Measurements from ENCODE around the gene EFNB2.
A peak's percentile ranks its signal among the peaks of the same experiment; 100 is the strongest.

Gene EFNB2

DNA sequence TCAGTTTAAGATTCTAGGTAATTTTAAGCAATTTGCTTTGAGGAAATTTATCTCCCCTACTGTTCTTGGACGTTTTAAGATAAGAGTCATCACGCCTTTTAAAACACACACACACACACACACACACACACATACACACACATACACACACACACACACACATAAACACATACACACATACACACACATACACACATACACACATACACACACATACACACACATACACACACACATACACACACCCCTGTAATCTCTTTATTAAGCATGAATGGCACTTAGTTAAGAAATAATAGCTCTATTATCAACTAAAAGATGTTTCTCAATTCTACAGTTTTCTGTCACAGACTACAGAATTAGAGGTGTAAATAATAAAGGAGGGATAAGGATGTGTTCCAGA is 49.2 kb downstream of the EFNB2 start:
- H2BK5ac ChIP-seq (ENCODE audit: low read depth, low read length, poor library complexity), result no peak overlapping the region
- H2AFZ ChIP-seq (ENCODE audit: insufficient read depth, low read length, poor library complexity), result no peak overlapping the region
- H3K18ac ChIP-seq (ENCODE audit: low read length), result no peak overlapping the region
- H3K9ac ChIP-seq (ENCODE audit: low read length), result no peak overlapping the region
- H4K91ac ChIP-seq (ENCODE audit: low read depth, low read length), result no peak overlapping the region
- no peak for DNase-seq
- H3K27me3 ChIP-seq (ENCODE audit: insufficient read depth, low read length), result no peaks in the 10 kb centered on the region
- H3K79me2 ChIP-seq (ENCODE audit: control insufficient read depth, insufficient read depth, low read length, poor library complexity), result no peaks in the 10 kb centered on the region
- no peak overlapping the region for H4K8ac ChIP-seq (ENCODE audit: low read depth, low read length)
- peaks cover 3 to 6% of the 10 kb centered on the region in 2 experiments for H3K4me1 ChIP-seq (ENCODE audit: control insufficient read depth in 1 of 2, insufficient read depth in 2 of 2, low read length in 2 of 2)
- no peak overlapping the region for H3K14ac ChIP-seq (ENCODE audit: low read length)
- no peak overlapping the region for H3K27ac ChIP-seq (ENCODE audit: low read depth, low read length)
- no peaks in the 10 kb centered on the region for H3K9me3 ChIP-seq (ENCODE audit: insufficient read depth, low read depth, low read length)
- H2BK120ac ChIP-seq (ENCODE audit: insufficient read depth, low read length, poor library complexity), result no peak overlapping the region
- H3K79me1 ChIP-seq (ENCODE audit: low read length), result no peaks in the 10 kb centered on the region
- H3K4me2 ChIP-seq (ENCODE audit: low read length), result no peak overlapping the region
- no peak overlapping the region for H2BK12ac ChIP-seq (ENCODE audit: low read length)
- H3K4me3 ChIP-seq (ENCODE audit: low read depth, low read length), result no peak overlapping the region
- H3K36me3 ChIP-seq (ENCODE audit: control insufficient read depth in 1 of 2, insufficient read depth in 2 of 2, low read length in 2 of 2), result peaks cover 3 to 4% of the 10 kb centered on the region in 2 experiments
- no peak overlapping the region for H3K23ac ChIP-seq (ENCODE audit: low read length)
- no peak overlapping the region for H4K12ac ChIP-seq (ENCODE audit: low read depth, low read length)
- WGBS (ENCODE audit: extremely low coverage, insufficient coverage, insufficient read length), result no CpG with 5 or more reads among the region's 2 CpGs
- no peak overlapping the region for H2AK5ac ChIP-seq (ENCODE audit: low read length)
- H3K4ac ChIP-seq (ENCODE audit: low read depth, low read length), result no peak overlapping the region

DNA sequence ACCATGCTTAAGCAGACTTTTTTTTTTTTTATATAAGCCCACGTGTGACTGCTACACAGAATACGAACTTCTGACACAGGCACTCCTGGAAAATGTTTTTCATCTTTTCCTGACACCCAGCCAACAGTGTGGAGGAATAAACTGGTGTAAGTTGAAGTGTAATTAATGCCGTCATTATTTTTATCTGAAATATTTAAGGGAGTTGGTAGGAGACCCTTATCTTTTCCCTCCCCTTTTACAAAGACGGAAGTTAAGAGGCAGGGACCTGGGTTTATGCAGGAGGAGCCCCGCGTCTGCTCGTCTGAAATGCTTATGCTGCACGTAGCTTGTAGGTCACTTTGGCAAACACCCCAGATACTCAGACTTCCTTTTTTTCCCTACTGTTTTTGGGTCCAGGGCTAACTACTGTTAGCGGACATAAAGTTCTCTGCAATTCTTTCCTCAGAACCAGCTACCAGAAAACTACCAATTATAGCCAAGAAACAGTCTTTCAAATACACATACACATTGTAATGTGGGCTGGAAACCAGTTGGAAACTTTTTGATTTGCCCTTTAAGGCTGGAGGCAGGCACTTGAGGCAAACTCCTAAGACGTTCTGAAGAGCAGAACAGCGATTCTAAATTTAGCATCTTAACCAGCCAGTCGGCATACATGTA is 50.8 kb downstream of the EFNB2 start:
- Histone ChIP-seq H3K4me2 (ENCODE audit: low read length) (no peak overlapping the region), H4K12ac (ENCODE audit: low read depth, low read length) (no peak overlapping the region), H3K18ac (ENCODE audit: low read length) (no peak overlapping the region), H4K8ac (ENCODE audit: low read depth, low read length) (no peak overlapping the region), H3K36me3 (ENCODE audit: control insufficient read depth in 1 of 2, insufficient read depth in 2 of 2, low read length in 2 of 2) (no peaks in the 10 kb centered on the region), H4K91ac (ENCODE audit: low read depth, low read length) (no peak overlapping the region), H3K27me3 (ENCODE audit: insufficient read depth, low read length) (no peaks in the 10 kb centered on the region), H3K27ac (ENCODE audit: low read depth, low read length) (no peak overlapping the region), H3K79me1 (ENCODE audit: low read length) (no peaks in the 10 kb centered on the region), H3K79me2 (ENCODE audit: control insufficient read depth, insufficient read depth, low read length, poor library complexity) (no peaks in the 10 kb centered on the region), H3K4me3 (ENCODE audit: low read depth, low read length) (no peak overlapping the region), H3K4ac (ENCODE audit: low read depth, low read length) (no peak overlapping the region), H2AFZ (ENCODE audit: insufficient read depth, low read length, poor library complexity) (no peak overlapping the region), H3K4me1 (ENCODE audit: control insufficient read depth in 1 of 2, insufficient read depth in 2 of 2, low read length in 2 of 2) (peaks cover 3 to 6% of the 10 kb centered on the region in 2 experiments), H3K14ac (ENCODE audit: low read length) (no peak overlapping the region), H3K9me3 (ENCODE audit: insufficient read depth, low read depth, low read length) (no peaks in the 10 kb centered on the region), H2AK5ac (ENCODE audit: low read length) (no peak overlapping the region), H3K23ac (ENCODE audit: low read length) (no peak overlapping the region), H2BK5ac (ENCODE audit: low read depth, low read length, poor library complexity) (no peak overlapping the region), H2BK12ac (ENCODE audit: low read length) (no peak overlapping the region), H2BK120ac (ENCODE audit: insufficient read depth, low read length, poor library complexity) (no peak overlapping the region), H3K9ac (ENCODE audit: low read length) (no peak overlapping the region)
- DNase-seq, result no peak
- no CpG with 5 or more reads among the region's 12 CpGs for WGBS (ENCODE audit: extremely low coverage, insufficient coverage, insufficient read length)

DNA sequence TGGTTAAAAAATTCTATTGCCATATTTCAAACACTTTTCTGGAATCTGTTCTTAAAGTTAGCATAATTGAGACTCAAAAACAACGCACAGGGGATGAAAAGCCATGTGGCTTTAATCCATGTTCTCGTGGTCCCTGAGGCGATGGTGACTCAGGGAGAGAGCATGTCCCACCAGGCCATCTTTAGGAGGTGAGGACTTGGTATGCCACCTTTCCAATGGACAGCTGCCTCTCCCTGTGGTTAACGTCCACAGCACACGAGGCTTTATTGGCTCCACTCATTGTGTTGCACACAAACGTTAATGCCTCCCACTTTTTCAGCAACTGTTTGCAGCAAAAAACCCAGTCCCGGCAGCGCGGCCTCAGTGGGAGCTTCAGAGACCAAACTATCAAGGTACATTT is 51.4 kb downstream of the EFNB2 start:
- Histone ChIP-seq H3K14ac (ENCODE audit: low read length) (no peak overlapping the region), H3K9me3 (ENCODE audit: insufficient read depth, low read depth, low read length) (no peaks in the 10 kb centered on the region), H3K4ac (ENCODE audit: low read depth, low read length) (no peak overlapping the region), H3K27me3 (ENCODE audit: insufficient read depth, low read length) (no peaks in the 10 kb centered on the region), H3K27ac (ENCODE audit: low read depth, low read length) (no peak overlapping the region), H3K79me2 (ENCODE audit: control insufficient read depth, insufficient read depth, low read length, poor library complexity) (no peaks in the 10 kb centered on the region), H3K18ac (ENCODE audit: low read length) (no peak overlapping the region), H3K79me1 (ENCODE audit: low read length) (no peaks in the 10 kb centered on the region), H3K36me3 (ENCODE audit: control insufficient read depth in 1 of 2, insufficient read depth in 2 of 2, low read length in 2 of 2) (no peaks in the 10 kb centered on the region), H2AFZ (ENCODE audit: insufficient read depth, low read length, poor library complexity) (no peak overlapping the region), H3K4me2 (ENCODE audit: low read length) (no peak overlapping the region), H3K4me1 (ENCODE audit: control insufficient read depth in 1 of 2, insufficient read depth in 2 of 2, low read length in 2 of 2) (peaks cover 3 to 6% of the 10 kb centered on the region in 2 experiments), H4K12ac (ENCODE audit: low read depth, low read length) (no peak overlapping the region), H2BK120ac (ENCODE audit: insufficient read depth, low read length, poor library complexity) (no peak overlapping the region), H2BK5ac (ENCODE audit: low read depth, low read length, poor library complexity) (no peak overlapping the region), H3K23ac (ENCODE audit: low read length) (no peak overlapping the region), H2BK12ac (ENCODE audit: low read length) (no peak overlapping the region), H4K91ac (ENCODE audit: low read depth, low read length) (no peak overlapping the region), H2AK5ac (ENCODE audit: low read length) (no peak overlapping the region), H3K4me3 (ENCODE audit: low read depth, low read length) (no peak overlapping the region), H3K9ac (ENCODE audit: low read length) (no peak overlapping the region), H4K8ac (ENCODE audit: low read depth, low read length) (no peak overlapping the region)
- peak in 1 of 2 donors; percentile 74 for DNase-seq
- no CpG with 5 or more reads among the region's 9 CpGs for WGBS (ENCODE audit: extremely low coverage, insufficient coverage, insufficient read length)

DNA sequence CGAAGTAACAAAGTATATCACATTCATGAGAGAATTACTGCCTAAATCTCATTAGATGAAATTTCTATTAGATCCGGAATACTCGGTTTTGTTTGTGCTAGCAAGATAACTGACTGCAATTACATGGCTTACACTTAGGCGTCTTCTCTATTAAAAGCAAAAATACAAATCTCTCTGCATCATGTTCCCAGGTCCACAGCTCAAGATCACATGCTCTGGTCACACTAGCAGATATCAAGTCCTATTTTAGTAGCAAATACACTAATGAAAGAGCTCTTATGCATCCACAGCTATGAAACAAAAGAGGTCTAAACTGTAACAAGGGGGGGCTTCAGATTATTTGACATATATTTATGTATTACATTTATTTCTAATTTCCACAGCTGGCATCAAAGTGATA is 53.5 kb downstream of the EFNB2 start:
- no peak overlapping the region for H2BK120ac ChIP-seq (ENCODE audit: insufficient read depth, low read length, poor library complexity)
- no peaks in the 10 kb centered on the region for H3K79me1 ChIP-seq (ENCODE audit: low read length)
- no peak overlapping the region for H4K91ac ChIP-seq (ENCODE audit: low read depth, low read length)
- H2BK12ac ChIP-seq (ENCODE audit: low read length), result no peak overlapping the region
- no peak overlapping the region for H3K4me3 ChIP-seq (ENCODE audit: low read depth, low read length)
- no peak overlapping the region for H3K4ac ChIP-seq (ENCODE audit: low read depth, low read length)
- no peak overlapping the region for H2AK5ac ChIP-seq (ENCODE audit: low read length)
- no peak overlapping the region for H3K27ac ChIP-seq (ENCODE audit: low read depth, low read length)
- no peak overlapping the region for H3K4me2 ChIP-seq (ENCODE audit: low read length)
- no peak overlapping the region for H2AFZ ChIP-seq (ENCODE audit: insufficient read depth, low read length, poor library complexity)
- WGBS (ENCODE audit: extremely low coverage, insufficient coverage, insufficient read length), result no CpG with 5 or more reads among the region's 4 CpGs
- no peak overlapping the region for H3K23ac ChIP-seq (ENCODE audit: low read length)
- no peak overlapping the region for H3K9ac ChIP-seq (ENCODE audit: low read length)
- no peak overlapping the region for H3K18ac ChIP-seq (ENCODE audit: low read length)
- no peaks in the 10 kb centered on the region for H3K36me3 ChIP-seq (ENCODE audit: control insufficient read depth in 1 of 2, insufficient read depth in 2 of 2, low read length in 2 of 2)
- H3K9me3 ChIP-seq (ENCODE audit: insufficient read depth, low read depth, low read length), result no peaks in the 10 kb centered on the region
- H3K79me2 ChIP-seq (ENCODE audit: control insufficient read depth, insufficient read depth, low read length, poor library complexity), result no peaks in the 10 kb centered on the region
- no peaks in the 10 kb centered on the region for H3K27me3 ChIP-seq (ENCODE audit: insufficient read depth, low read length)
- no peak overlapping the region for H4K12ac ChIP-seq (ENCODE audit: low read depth, low read length)
- H2BK5ac ChIP-seq (ENCODE audit: low read depth, low read length, poor library complexity), result no peak overlapping the region
- no peak overlapping the region for H4K8ac ChIP-seq (ENCODE audit: low read depth, low read length)
- no peak for DNase-seq
- H3K14ac ChIP-seq (ENCODE audit: low read length), result no peak overlapping the region
- peaks cover 3% of the 10 kb centered on the region in 2 experiments for H3K4me1 ChIP-seq (ENCODE audit: control insufficient read depth in 1 of 2, insufficient read depth in 2 of 2, low read length in 2 of 2)

All from trophoblast cell (in vitro differentiated cells and primary cell).